ENCODE results near the gene PAPSS2. TPM values are rescaled to one million over a fixed set of nuclear protein-coding genes. Genes with fewer than 3 reads are reported as not detected.

Gene PAPSS2
- total and polyA plus RNA-seq, 4 donors, result 24.3 to 86.5 (median 59.3) TPM

GRCh38 chr10:87794285-87794684, 134.6 kb downstream of the PAPSS2 start (continued):
- TF ChIP-seq HNF4A (conservative IDR thresholded peaks at IDR 0.05) (no peak), RAD21 (IDR thresholded peaks at IDR 0.05) (no peak), TAF1 (conservative IDR thresholded peaks at IDR 0.05) (no peak), SP1 (IDR thresholded peaks at IDR 0.05) (no peak), FOXA1 (IDR thresholded peaks at IDR 0.05) (no peak), REST (IDR thresholded peaks at IDR 0.05) (no peak)

Other genes with a start within 250 kb of the PAPSS2 start
- gene MINPP1, start 155.0 kb upstream of the PAPSS2 start, total RNA-seq, result 100 to 1,000 TPM in 1 of 2 donors, 10 to 100 TPM in 1; 29.5 to 111 TPM
- gene MINPP1, start 155.0 kb upstream of the PAPSS2 start, polyA plus RNA-seq, result 10 to 100 TPM; 19.1 to 19.8 TPM
- gene ATAD1, start 158.3 kb downstream of the PAPSS2 start, total RNA-seq, result 10 to 100 TPM; 12.6 to 33.4 TPM
- 10 to 100 TPM; 12.8 to 13.3 TPM for gene ATAD1, start 158.3 kb downstream of the PAPSS2 start, polyA plus RNA-seq
- under 1 TPM; 0.17 to 0.42 TPM for gene KLLN, start 203.7 kb downstream of the PAPSS2 start, total RNA-seq
- under 1 TPM; 0.21 to 0.28 TPM for gene KLLN, start 203.7 kb downstream of the PAPSS2 start, polyA plus RNA-seq
- gene PTEN, start 203.7 kb downstream of the PAPSS2 start, total RNA-seq, result 10 to 100 TPM; 55.0 to 76.6 TPM
- 10 to 100 TPM; 11.5 to 20.1 TPM for gene PTEN, start 203.7 kb downstream of the PAPSS2 start, polyA plus RNA-seq

Measured in liver (tissue), 5 donors.